NB4 (cell line): ENCODE data around the gene RPN2.

Source experiments
- DNase-seq: peaks from one replicate; pipeline ENCODE4 v3.0.0; 2010; ENCODE audit warnings: low read depth
- H3K4me3 ChIP-seq: one replicate; pipeline ENCODE4 v1.5.1; 2011; ENCODE audit warnings: mild to moderate bottlenecking, low read depth, low read length, moderate library complexity
- MYC ChIP-seq: IDR thresholded peaks from 2 replicates; pipeline ENCODE4 v1.6.1; 2011; ENCODE audit warnings: low read depth, low read length
- POLR2A ChIP-seq: IDR thresholded peaks from 2 replicates; pipeline ENCODE4 v1.6.1; 2011; ENCODE audit warnings: mild to moderate bottlenecking; ENCODE audit not compliant: insufficient read length; ENCODE audit errors: extremely low read depth
- TF ChIP-seq, protein P1 (sequence below): IDR thresholded peaks from 2 replicates; pipeline ENCODE4 v1.6.1; 2011; ENCODE audit warnings: low read depth, low read length
- TF ChIP-seq, protein P2 (sequence below): IDR thresholded peaks from one replicate; pipeline ENCODE4 v1.5.1; 2012; ENCODE audit warnings: low read depth, low read length

Gene RPN2

DNA sequence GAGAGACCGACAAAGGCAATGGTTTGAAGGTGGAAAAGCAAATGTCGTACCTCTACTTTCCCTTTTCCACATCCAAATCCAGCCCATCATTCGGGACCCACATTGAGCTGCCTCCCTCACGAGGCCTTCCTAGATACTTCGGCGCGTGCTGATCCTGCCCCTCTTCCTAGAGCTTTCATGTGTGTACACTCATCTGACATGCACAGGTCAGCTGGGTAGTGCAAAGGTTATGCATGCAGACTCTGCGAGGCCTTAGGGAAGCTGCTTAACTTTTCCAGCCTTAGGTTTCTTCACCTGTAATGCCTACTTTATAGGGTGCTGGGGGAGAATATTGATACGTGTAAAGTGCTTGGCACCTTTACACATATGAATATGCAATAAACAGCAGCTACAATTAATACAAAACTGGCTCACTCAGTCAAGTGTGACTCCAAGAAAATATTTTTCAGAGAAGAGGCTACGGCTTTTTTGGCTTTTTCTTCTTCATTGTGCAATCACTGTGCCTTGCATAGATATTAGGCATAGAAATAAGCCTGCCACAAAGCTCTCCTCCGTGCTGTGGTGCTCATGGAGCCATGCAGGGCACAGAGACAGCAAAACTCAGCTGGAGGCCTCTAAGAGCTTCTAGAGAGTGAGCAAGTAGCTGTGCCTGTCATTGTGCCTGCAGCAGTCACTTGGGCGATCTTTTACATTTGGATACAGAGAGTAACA is 106.7 kb downstream of the RPN2 start:
- H3K4me3 ChIP-seq = no peak overlapping the region
- TF ChIP-seq, protein P1, sequence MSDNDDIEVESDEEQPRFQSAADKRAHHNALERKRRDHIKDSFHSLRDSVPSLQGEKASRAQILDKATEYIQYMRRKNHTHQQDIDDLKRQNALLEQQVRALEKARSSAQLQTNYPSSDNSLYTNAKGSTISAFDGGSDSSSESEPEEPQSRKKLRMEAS = no peak
- TF ChIP-seq, protein P2, sequence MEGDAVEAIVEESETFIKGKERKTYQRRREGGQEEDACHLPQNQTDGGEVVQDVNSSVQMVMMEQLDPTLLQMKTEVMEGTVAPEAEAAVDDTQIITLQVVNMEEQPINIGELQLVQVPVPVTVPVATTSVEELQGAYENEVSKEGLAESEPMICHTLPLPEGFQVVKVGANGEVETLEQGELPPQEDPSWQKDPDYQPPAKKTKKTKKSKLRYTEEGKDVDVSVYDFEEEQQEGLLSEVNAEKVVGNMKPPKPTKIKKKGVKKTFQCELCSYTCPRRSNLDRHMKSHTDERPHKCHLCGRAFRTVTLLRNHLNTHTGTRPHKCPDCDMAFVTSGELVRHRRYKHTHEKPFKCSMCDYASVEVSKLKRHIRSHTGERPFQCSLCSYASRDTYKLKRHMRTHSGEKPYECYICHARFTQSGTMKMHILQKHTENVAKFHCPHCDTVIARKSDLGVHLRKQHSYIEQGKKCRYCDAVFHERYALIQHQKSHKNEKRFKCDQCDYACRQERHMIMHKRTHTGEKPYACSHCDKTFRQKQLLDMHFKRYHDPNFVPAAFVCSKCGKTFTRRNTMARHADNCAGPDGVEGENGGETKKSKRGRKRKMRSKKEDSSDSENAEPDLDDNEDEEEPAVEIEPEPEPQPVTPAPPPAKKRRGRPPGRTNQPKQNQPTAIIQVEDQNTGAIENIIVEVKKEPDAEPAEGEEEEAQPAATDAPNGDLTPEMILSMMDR = no peak
- no peak for DNase-seq

DNA sequence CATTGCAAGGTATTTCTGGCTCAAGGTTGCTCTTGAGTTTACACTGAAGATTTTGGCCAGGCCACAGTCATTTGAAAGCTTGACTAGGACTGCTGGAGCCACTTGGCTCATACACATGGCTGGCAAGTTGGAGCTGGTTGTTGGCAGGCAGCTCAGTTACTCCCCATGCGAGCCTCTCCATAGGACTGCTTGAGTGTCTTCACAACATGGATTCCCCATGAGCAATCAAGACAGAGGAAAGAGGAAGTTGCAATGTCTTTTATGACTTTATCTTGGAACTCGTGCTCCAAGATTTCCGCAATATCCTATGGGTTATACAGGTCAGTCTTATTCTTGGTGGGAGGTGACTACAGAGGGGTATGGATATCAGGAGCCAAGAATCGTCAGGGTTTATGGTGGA is 109.0 kb downstream of the RPN2 start:
- H3K4me3 ChIP-seq = no peak overlapping the region
- TF ChIP-seq POLR2A = no peak
- TF ChIP-seq, protein P1 = 0 out of 2 replicates have a peak, but pooled peaks have one; percentile 18
- DNase-seq = peak; percentile 72

DNA sequence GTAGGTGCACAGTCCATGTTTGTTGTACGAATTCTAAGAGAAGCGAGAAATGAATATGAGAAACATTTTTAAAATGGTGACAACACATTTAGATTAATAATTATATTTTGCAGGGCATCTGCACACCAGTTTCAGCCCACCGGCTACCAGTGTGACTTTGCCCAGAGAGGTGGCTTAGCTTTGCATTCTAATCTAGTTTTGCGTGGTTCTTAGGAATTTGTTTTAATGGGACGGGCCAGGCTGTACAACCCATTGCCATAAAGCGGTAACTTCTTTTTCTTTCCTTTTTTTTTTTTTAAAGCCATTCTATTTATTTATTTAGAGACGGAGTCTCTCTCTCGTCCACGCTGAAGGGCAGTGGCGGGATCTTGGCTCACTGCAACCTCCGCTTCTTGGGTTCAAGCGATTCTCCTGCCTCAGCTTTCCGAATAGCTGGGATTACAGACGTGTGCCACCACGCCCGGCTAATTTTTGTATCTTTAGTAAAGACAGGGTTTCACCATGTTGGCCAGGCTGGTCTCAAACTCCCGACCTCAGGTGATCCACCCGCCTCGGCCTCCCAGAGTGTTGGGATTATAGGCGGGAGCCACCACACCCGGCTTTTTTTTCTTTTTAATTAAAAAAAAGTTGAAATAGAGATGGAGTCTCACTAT is 111.2 kb downstream of the RPN2 start:
- peak overlapping the region; percentile 88 for H3K4me3 ChIP-seq
- DNase-seq = no peak
- TF ChIP-seq, protein P2 = no peak
- TF ChIP-seq, protein P1 = no peak
- TF ChIP-seq POLR2A (no peak), MYC (no peak)
